ENCODE results near the gene LDB2.

The LDB2 gene

DNA sequence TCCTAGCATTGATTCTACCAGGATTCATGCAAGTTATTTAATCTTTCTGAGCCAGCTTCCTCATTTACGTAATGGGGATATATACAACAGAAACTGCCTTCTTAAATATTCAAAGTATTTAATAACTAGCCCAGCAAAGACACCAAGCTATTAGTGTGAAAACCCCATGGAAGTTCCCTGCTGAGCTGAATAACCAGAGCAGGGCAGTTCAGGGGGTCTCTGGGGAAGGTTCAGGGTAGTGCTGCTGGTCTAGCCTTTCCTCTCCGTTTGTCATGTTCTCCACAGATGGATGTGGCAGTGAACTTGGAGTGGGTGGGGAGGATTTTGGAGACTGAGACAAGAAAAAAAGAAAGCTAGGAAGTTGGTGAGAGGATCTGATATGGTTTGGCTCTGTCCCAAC, 431.4 kb downstream of the LDB2 start:
- no peak for DNase-seq

DNA sequence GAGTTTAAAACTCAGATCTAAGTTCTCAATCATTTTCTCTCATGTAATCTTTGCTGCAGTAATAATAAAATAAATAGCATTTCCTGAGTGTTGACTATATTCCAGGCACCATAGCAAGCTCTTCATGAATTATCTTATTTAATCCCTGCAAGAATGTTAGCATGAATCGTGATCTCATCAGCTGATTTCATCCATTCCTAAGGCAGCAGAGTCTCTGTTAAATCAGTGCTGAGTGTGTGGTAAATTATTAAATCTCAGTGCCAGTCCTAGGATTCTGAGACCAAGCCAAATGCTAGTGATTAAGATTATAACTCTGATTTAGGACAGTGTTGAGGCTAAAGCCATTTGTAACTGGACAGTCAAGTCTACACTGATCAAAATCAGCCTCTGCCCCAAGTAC, 431.9 kb downstream of the LDB2 start:
- no peak for DNase-seq

DNA sequence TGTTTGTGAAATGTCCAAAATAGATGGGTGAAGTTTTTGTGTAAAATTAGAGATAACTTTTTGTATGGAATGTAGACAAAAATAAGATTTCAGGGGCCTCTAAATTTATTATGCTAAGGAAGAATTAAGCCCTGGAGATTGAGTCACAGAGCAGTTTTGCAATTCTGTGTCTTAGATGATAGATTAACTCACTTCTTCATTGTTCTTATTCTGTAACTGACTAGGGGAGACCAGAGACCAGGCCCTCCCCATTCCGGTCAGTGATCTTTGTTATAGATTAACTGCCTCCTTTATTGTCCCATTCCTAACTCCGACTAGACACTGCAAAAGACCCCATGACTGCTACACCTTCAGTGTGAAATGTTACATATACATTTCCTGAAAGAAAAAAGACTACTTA, 433.8 kb downstream of the LDB2 start:
- no peak for DNase-seq

DNA sequence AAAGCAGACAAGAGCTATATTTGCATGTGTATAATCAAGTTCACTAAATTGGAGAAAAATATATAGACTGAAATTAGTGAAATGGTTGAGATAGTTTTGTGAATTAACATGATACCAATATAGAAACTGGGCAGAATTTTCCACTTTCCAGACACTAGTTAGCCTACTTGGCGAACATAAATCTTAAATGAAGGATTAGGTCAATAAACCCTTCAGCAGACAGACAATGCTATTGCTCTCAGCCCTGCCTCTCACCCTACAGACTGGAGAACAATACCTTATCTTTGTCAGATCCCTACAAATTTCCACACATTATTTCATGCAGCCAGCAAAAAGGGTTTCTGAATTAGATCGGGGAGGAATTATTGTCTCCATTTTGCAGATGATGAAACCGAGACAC, 435.8 kb downstream of the LDB2 start:
- DNase-seq = no peak

DNA sequence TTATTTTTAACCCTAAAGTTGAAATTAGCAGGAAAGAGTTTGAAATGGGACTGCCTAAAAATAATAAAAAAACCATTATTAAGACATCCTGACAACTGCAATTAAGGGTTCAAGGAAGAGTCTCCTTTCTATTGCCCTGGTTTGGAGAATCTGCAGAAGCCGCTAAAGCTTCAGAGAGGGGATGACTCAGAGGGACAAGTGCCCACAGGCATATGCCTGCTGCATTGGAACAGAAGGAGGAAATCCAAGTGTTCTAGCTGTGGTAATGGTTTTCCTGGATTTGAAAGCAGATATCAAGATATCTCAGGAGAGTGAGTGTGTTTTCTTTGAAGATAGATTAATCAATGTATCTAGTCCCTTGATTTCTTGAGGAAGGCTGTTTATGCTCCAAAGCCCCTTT, 437.1 kb downstream of the LDB2 start:
- no peak for DNase-seq

DNA sequence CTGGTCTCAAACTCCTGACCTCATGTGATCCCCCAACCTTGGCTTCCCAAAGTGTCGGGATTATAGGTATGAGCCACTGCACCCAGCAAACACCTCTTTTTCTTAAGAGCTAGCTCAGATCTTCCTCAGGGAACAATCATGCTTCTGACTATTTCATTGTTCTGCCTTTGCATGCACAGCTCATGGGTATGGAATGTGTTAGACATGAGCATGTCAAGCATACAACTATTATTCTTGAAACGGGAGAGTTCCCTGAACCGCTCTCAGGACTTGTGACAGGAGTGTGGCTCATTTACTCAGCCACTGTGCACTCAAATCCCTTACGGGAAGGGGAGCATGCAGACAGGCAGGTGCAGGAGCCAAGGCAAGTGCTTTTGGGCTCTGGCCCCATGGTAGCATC, 440.5 kb downstream of the LDB2 start:
- peak; percentile 20 for DNase-seq
